Stimulated activated CD8-positive, alpha-beta memory T cell treated with anti-CD3 and anti-CD28 coated beads, Interleukin-4, amount 100 ng/mL, for 48 hours (primary cell): ENCODE results near the gene SLC51B.
"Not testable (repeated sequence)": the region's sequence is repeated elsewhere in the genome, so short reads cannot be mapped to it uniquely, and the experiment has no call there.

Experiments used
- DNase-seq: peaks from one replicate; pipeline ENCODE4 v3.0.0-alpha.2; 2020

Gene SLC51B

DNA sequence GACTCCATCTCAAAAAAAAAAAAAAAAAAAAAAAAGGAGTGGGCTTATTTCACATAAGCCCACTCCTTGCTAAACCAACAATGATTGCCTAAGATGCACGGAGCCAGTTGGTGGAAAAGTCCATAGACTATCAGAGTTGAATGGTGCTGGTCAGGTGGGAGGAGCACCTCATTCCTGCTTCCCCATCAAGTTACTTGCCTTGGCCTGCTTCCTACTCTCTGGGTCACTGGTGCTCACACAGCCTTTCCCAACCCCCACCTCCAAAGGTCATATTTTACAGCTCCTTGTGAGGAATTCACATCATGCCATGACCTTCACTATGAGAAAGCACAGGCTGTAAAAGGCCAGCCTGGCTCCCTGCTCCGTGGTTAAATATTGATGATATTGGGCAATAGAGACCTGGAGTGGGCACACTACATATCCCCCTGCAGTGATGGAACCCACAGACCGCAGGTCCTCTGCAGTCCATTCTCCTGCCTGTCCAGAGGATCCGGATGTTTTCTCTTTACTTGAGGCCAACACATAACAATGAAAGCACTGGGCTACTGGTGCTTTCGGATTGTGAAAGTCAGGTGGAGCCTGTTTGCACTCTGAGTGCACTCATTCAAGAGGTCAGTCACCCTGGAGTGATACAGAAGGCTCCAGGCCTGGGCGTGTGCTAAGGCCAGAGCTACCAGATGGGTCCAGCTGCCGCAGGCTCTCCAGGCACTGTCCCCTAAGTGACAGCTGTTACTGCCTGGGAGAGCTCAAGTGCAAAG, at the start of gene SLC51B:
Gene SLC51B, plus strand, starts transcription at position 664 of the 758 bp plus-strand sequence. CDS start 4,618 bp downstream, outside the sequence.
- DNase-seq, result no peak

- DNase-seq, result no peak
Observed at GRCh38 chr15:64997066-64997465, 48.1 kb upstream of the SLC51B start.

- no peak for DNase-seq
Observed at GRCh38 chr15:64997745-64998375, 47.3 kb upstream of the SLC51B start.

GRCh38 chr15:65004993-65005392, 40.2 kb upstream of the SLC51B start:
- DNase-seq, result no peak

- DNase-seq, result no peak
Observed at GRCh38 chr15:65006876-65007275, 38.3 kb upstream of the SLC51B start.

DNA sequence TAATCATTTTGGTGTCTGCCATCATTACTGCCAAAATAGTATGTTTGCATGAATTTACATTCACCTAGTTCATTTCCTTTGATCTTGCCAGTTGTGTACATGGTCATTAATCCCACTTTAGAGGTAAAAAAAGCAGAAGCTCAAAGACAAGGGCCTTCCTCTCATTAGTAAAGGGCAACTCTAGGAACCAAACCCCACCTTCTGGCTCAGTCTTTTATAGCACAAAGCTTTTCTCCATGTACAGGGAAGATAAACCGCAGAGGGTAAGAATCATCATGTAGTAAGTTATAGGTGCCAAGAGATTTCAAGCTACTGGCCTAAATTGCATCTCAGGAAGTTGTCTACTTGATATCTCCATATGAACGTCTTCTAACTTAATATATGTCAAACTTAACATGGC, 36.2 kb upstream of the SLC51B start:
- no peak for DNase-seq

DNA sequence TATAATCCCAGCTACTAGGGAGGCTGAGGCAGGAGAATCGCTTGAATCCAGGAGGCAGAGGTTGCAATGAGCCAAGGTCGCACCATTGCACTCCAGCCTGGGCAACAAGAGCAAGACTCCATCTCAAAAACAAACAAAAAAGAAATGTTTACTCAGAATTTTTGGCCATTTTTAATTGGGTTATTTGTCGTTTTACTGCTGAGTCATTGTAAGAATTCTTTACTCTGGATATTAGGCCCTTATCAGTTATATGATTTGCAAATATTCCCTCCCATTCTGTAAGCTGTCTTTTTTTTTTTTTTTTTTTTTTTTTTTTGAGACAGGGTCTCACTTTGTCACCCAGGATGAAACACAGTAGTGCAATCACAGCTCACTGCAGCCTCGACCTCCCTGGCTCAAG, 34.0 kb upstream of the SLC51B start:
- DNase-seq, result not testable (repeated sequence)

DNA sequence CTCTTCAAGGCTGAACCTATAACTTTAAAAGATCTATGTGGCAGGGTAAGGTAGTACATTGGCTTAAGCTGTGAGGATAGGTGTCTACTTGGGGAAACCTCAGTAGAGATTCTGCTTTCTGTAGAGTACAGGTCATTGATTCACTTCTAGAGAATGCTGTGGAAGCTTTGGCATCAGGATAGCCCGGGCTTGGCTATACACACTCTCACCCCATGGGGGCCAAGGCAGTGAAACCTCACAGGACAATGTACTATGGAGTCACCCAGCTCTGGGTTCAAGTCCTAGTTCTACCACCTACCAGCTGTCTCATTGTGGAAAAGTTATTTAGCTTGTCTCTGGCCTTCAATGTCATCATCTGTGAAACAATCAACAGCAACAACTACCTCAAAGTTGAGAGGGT, 24.8 kb upstream of the SLC51B start:
- DNase-seq, result no peak

DNA sequence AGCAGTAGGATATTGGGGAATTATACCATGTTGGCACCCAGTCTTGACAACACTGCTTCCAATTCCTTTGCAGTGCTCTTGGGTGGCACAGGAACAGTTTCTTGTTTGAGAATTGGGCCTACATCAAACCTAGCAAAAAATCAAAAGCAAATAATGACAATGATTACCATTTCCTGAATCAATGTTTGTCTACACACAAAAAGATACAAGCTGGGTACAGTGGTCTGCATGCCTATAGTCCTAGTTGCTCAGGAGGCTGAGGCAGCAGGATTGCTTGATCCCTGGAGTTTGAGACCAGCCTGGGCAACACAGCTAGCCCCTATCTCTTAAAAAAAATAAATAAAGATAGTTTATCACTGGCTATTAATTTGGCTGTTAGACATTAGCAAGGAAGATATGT, 23.7 kb upstream of the SLC51B start:
- no peak for DNase-seq

GRCh38 chr15:65026756-65027155, 18.4 kb upstream of the SLC51B start:
- DNase-seq, result no peak

- no peak for DNase-seq
Observed at GRCh38 chr15:65027593-65027992, 17.6 kb upstream of the SLC51B start.

DNA sequence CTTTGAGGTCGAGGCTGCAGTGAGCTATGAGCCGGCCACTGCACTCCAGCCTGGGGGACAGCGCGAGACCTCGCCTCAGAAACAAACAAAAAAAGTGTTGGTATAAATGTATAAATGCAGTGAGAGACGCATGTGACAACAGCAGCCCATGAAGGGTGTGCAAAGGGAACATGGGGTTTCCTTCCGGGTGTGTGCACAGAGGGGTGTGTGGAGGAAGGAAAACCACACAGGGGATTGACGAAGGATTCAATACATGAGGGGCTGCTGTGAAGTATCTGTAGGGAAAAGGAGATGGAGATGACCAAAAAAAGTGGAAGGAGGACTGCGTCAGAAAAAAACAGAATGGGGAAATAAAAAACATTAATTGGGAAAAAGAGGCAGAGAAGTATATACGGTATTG, 16.8 kb upstream of the SLC51B start:
- DNase-seq, result no peak

GRCh38 chr15:65028921-65029735, 16.1 kb upstream of the SLC51B start, which contains the start of gene MTFMT:
Gene MTFMT, minus strand, starts transcription at chr15:65029639. Its CDS starts 26 bp downstream, at chr15:65029613.
- peak; percentile 99 for DNase-seq

DNA sequence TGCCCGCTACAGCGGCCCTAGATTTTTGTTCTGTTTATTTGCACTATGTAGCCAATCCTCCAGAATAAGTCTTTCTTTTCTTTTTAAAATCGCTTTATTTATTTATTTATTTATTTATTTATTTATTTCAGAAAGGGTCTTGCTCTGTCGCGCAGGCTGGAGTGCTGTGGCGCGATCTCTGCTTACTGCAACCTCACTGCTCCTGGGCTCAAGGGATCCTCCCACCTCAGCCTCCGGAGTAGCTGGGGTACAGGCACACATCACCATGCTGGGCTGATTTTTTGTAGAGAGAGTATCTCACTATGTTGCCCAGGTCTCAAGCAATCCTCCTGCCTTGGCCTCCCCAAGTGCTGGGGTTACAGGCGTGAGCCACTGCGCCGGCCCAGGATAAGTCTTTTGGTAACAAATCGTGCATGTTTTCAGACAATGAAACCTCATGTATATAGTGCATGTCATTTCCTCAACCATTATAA, 15.4 kb upstream of the SLC51B start:
- DNase-seq, result no peak

GRCh38 chr15:65032801-65033537, 12.2 kb upstream of the SLC51B start:
- peak; percentile 62 for DNase-seq

GRCh38 chr15:65033659-65034269, 11.4 kb upstream of the SLC51B start:
- no peak for DNase-seq

DNA sequence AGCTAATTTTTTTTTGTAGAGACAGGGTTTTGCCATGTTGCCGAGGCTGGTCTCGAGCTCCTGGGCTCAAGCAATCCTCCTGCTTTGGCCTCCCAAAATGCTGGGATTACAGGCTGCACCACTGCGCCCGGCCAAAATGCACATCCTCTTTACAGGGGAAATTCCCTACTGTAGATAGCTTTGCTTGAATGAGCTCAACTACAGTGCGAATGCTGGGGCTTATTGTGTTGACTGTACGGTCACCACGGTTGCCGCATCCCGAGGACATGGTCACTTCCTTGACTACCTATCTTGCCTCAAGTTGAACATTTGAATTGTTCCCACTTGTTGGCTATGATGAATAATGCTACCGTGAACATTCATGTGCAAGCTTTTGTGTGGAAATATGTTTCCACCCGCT, 10.5 kb upstream of the SLC51B start:
- no peak for DNase-seq

GRCh38 chr15:65037309-65037708, 7.9 kb upstream of the SLC51B start:
- no peak for DNase-seq

GRCh38 chr15:65038428-65038827, 6.8 kb upstream of the SLC51B start:
- no peak for DNase-seq

GRCh38 chr15:65038836-65039235, 6.4 kb upstream of the SLC51B start:
- no peak for DNase-seq

GRCh38 chr15:65040461-65040860, 4.7 kb upstream of the SLC51B start:
- no peak for DNase-seq

GRCh38 chr15:65041787-65042186, 3.4 kb upstream of the SLC51B start:
- no peak for DNase-seq
